ENCODE data around the gene PRDX4. TPM values are rescaled to one million over a fixed set of nuclear protein-coding genes. Genes with fewer than 3 reads are reported as not detected.

PRDX4 gene
- total and polyA plus RNA-seq, 2 of the 8 experiments (the other 6 are each of a cell fraction or from before 2014, with no cell fraction given), result 130 TPM

- Histone ChIP-seq H4K20me1 (replicated peaks in 1 of 2; ENCODE audit: control insufficient read depth in 1 of 2, insufficient read depth in 2 of 2, low read length in 2 of 2) (no peaks in the 10 kb centered on the region), H2BK20ac (ENCODE audit: low read length) (no peak overlapping the region), H3K23me2 (ENCODE audit: low read depth, low read length) (no peaks in the 10 kb centered on the region), H3K23ac (ENCODE audit: insufficient read length) (no peak overlapping the region), H3K4ac (replicated peaks; ENCODE audit: insufficient read length, low read depth, low read length) (no peak overlapping the region), H3K14ac (ENCODE audit: insufficient read length) (no peak overlapping the region), H3K9ac (replicated peaks in 1 of 4; ENCODE audit: extremely low read depth in 1 of 4, low read depth in 3 of 4, low read length in 3 of 4) (no peak overlapping the region), H2BK12ac (ENCODE audit: low read depth, low read length) (no peak overlapping the region), H3K4me1 (replicated peaks in 1 of 4; ENCODE audit: control insufficient read depth in 3 of 4, insufficient read depth in 4 of 4, low read length in 3 of 4) (no peaks in the 10 kb centered on the region), H2BK5ac (ENCODE audit: low read depth, low read length) (no peak overlapping the region), H3K79me2 (ENCODE audit: control insufficient read depth in 1 of 2, insufficient read depth in 2 of 2, low read length in 2 of 2) (no peaks in the 10 kb centered on the region), H3K4me3 (ENCODE audit: extremely low read depth in 1 of 4, insufficient read depth in 2 of 4, low read depth in 3 of 4, low read length in 4 of 4) (no peak overlapping the region), H3K9me3 (ENCODE audit: insufficient read depth in 2 of 2, low read depth in 1 of 2, low read length in 1 of 2) (no peaks in the 10 kb centered on the region), H2AK5ac (ENCODE audit: low read depth, low read length) (no peak overlapping the region), H4K91ac (replicated peaks; ENCODE audit: insufficient read length, low read length) (no peak overlapping the region), H3K36me3 (ENCODE audit: control insufficient read depth in 2 of 4, insufficient read depth in 4 of 4, low read length in 3 of 4) (no peaks in the 10 kb centered on the region), H3K27ac (ENCODE audit: low read depth, low read length) (no peak overlapping the region), H3K18ac (ENCODE audit: extremely low read depth, low read length) (no peak overlapping the region), H3K27me3 (replicated peaks in 1 of 4; ENCODE audit: control insufficient read depth in 3 of 4, extremely low read depth in 1 of 4, insufficient read depth in 3 of 4, low read length in 3 of 4) (no peaks in the 10 kb centered on the region), H2BK15ac (ENCODE audit: low read length) (no peak overlapping the region), H3K4me2 (ENCODE audit: insufficient read depth in 1 of 2, low read depth in 2 of 2, low read length in 2 of 2) (no peak overlapping the region), H4K5ac (ENCODE audit: insufficient read length, low read depth, low read length) (no peak overlapping the region), H3K56ac (replicated peaks; ENCODE audit: insufficient read length, low read depth, low read length) (no peak overlapping the region), H4K8ac (ENCODE audit: extremely low read depth, insufficient read depth, low read length) (no peak overlapping the region), H2BK120ac (replicated peaks; ENCODE audit: low read depth, low read length) (no peak overlapping the region), H2AFZ (ENCODE audit: low read length) (no peak overlapping the region), H3K79me1 (ENCODE audit: low read depth, low read length) (no peaks in the 10 kb centered on the region)
- POLR2A ChIA-PET (ENCODE audit: partially characterized antibody), result no interaction called here
- DNase-seq (ENCODE audit: low read depth in 1 of 2, low spot score in 2 of 2) (no peak), FAIRE-seq (no peak)
- WGBS, 2 experiments (ENCODE audit: extremely low coverage in 1 of 2, insufficient coverage in 1 of 2, insufficient read length in 1 of 2, insufficient replicate concordance in 2 of 2, low coverage in 1 of 2, low lambda C conversion rate in 2 of 2, missing lambda C conversion rate in 1 of 2), result 87% methylated on average over 4 of the region's 4 CpGs; no CpG with 5 or more reads in 1 of the 2 experiments
- CTCF ChIA-PET (ENCODE audit: partially characterized antibody), result interaction anchor here (0.8 kb wide), 1 partner anchor 30 kb away, joined by 3 read pairs; no protein-coding TSS in a partner anchor
- TF ChIP-seq POLR2A (IDR thresholded peaks at IDR 0.05; ENCODE audit: control extremely low read depth in 1 of 2, low read depth in 2 of 2, low read length in 2 of 2), result no peak
- TF ChIP-seq TAF1 (IDR thresholded peaks at IDR 0.05; ENCODE audit: low read depth, low read length), result no peak
- no peak for TF ChIP-seq NRF1 (IDR thresholded peaks at IDR 0.05; ENCODE audit: low read depth, low read length)
- TF ChIP-seq BRCA1 (IDR thresholded peaks at IDR 0.05; ENCODE audit: low read depth, low read length), result no peak
- no peak for TF ChIP-seq NANOG (IDR thresholded peaks at IDR 0.05; ENCODE audit: insufficient read depth, low read depth, low read length, poor library complexity, severe bottlenecking)
- no peak for TF ChIP-seq CTBP2 (IDR thresholded peaks at IDR 0.05; ENCODE audit: borderline replicate concordance, insufficient read depth, insufficient read length, low read length)
- TF ChIP-seq GTF2F1 (IDR thresholded peaks at IDR 0.05; ENCODE audit: borderline replicate concordance, low read depth, low read length), result no peak
- TF ChIP-seq KDM1A (IDR thresholded peaks at IDR 0.05; ENCODE audit: borderline replicate concordance, low read length), result no peak
- no peak for TF ChIP-seq TEAD4 (IDR thresholded peaks at IDR 0.05; ENCODE audit: low read depth, low read length)
- TF ChIP-seq POU5F1 (IDR thresholded peaks at IDR 0.05; ENCODE audit: low read depth, low read length), result no peak
- TF ChIP-seq SP2 (IDR thresholded peaks at IDR 0.05; ENCODE audit: low read length), result no peak
- TF ChIP-seq JUN (IDR thresholded peaks at IDR 0.05; ENCODE audit: low read depth, low read length), result no peak
- no peak for TF ChIP-seq TBP (IDR thresholded peaks at IDR 0.05; ENCODE audit: low read depth, low read length)
- TF ChIP-seq, protein P1, sequence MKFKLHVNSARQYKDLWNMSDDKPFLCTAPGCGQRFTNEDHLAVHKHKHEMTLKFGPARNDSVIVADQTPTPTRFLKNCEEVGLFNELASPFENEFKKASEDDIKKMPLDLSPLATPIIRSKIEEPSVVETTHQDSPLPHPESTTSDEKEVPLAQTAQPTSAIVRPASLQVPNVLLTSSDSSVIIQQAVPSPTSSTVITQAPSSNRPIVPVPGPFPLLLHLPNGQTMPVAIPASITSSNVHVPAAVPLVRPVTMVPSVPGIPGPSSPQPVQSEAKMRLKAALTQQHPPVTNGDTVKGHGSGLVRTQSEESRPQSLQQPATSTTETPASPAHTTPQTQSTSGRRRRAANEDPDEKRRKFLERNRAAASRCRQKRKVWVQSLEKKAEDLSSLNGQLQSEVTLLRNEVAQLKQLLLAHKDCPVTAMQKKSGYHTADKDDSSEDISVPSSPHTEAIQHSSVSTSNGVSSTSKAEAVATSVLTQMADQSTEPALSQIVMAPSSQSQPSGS (IDR thresholded peaks at IDR 0.05; ENCODE audit: low read length), result no peak
- no peak for TF ChIP-seq YY1 (IDR thresholded peaks at IDR 0.05; ENCODE audit: low read depth, low read length)
Measured at GRCh38 chrX:23623797-23624196, 43.5 kb upstream of the PRDX4 start.

Data from H1 (cell line).